ENCODE results near the gene DLX4. TPM values are rescaled to one million over a fixed set of nuclear protein-coding genes. Genes with fewer than 3 reads are reported as not detected.

Gene DLX4
- total and polyA plus RNA-seq, 2 donors: 0.20 TPM; not detected in 1

DNA sequence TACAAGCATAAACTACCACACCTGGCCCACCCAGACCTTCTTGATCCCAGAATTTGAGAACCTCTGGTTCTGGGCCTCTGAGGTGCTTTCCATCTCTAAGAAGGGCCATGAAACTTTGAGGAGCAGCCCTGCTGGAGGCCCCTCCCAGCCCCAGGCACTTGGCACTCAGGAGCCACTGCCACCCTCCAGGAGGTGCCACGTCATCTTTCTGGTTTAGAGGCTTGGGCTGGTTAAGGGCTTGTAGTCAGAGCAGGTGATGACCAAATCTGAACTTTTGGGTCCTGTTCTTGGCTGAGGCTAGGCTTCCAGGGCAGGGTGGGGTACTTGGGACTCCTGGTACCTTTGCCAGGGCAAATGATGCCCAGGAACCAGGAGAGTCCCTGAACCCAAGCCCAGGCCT lies 13.8 kb upstream of the DLX4 start:
- Histone ChIP-seq H3K4me3 (ENCODE audit: low read depth, low read length) (no peak overlapping the region), H3K36me3 (ENCODE audit: insufficient read depth) (no peaks in the 10 kb centered on the region), H3K27ac (ENCODE audit: low read depth) (no peak overlapping the region), H3K4me1 (ENCODE audit: insufficient read depth) (no peaks in the 10 kb centered on the region)
- DNase-seq (ENCODE audit: extremely low spot score): no peak
- WGBS: 93% methylated on average over 1 of the region's 1 CpG

DNA sequence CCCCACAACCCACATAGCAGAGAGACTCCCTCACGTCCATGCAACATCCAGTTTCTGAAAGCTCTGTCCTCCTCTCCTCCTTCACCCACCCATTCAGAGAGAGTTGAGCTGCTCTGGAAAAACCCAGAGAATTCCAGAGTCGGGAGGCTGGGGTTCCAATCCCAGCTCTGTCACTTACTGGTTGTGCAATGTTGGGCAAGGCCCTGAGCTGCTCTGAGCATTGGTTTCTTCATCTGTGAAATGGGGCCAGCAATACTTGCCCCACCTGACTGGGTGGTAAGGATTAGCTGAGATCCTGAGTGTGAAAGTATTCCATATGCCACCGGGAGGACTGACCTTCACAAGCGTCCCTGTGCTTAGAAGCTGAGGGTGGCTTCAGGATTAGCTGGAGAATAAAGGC lies 12.2 kb upstream of the DLX4 start:
- Histone ChIP-seq H3K4me3 (ENCODE audit: low read depth, low read length) (no peak overlapping the region), H3K27ac (ENCODE audit: low read depth) (no peak overlapping the region), H3K36me3 (ENCODE audit: insufficient read depth) (no peaks in the 10 kb centered on the region), H3K4me1 (ENCODE audit: insufficient read depth) (no peaks in the 10 kb centered on the region)
- 56% methylated on average over 4 of the region's 4 CpGs for WGBS
- no peak for DNase-seq (ENCODE audit: extremely low spot score)

DNA sequence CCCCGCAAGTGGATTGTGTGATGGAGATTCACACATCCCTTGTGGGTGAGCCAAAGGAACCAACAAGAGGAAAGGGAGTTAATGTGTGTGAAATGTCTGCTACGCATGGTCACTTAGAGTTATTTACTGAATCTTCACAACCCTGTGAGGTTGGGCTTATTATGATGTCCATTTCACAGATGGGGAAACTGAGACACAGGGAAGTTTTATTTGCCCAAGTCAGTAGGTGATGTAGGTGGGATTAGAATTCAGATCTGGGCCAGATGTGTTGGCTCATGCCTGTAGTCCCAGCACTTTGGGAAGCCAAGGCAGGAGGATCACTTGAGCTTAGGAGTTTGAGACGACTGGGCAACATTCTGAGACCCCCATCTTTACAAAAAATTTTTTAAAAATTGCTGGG lies 11.6 kb upstream of the DLX4 start:
- H3K4me1 ChIP-seq (ENCODE audit: insufficient read depth): no peaks in the 10 kb centered on the region
- H3K36me3 ChIP-seq (ENCODE audit: insufficient read depth): no peaks in the 10 kb centered on the region
- no peak overlapping the region for H3K4me3 ChIP-seq (ENCODE audit: low read depth, low read length)
- 86% methylated on average over 3 of the region's 3 CpGs for WGBS
- DNase-seq (ENCODE audit: extremely low spot score): no peak
- no peak overlapping the region for H3K27ac ChIP-seq (ENCODE audit: low read depth)

DNA sequence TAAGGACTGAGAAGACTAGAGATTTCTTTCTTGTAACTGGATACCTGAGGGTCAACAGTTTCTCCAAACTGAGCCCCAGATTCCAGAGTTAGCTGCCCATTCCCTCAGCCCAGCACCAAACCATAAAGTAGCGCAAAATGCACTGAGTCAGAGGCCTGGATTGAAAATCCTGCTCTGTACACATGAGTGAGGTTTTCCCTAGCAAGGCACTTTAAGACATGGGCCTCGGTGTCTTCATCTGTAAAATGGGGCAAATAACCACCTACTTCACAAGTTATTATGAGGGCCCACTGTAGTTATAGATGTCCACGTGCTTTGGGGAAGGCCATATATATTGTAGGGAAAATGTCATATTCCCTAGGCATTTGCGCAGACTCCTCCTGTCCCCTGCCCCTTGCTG lies 10.3 kb upstream of the DLX4 start:
- Histone ChIP-seq H3K36me3 (ENCODE audit: insufficient read depth) (no peaks in the 10 kb centered on the region), H3K4me1 (ENCODE audit: insufficient read depth) (no peaks in the 10 kb centered on the region), H3K27ac (ENCODE audit: low read depth) (no peak overlapping the region), H3K4me3 (ENCODE audit: low read depth, low read length) (no peak overlapping the region)
- WGBS: 91% methylated on average over 4 of the region's 4 CpGs
- DNase-seq (ENCODE audit: extremely low spot score): no peak

DNA sequence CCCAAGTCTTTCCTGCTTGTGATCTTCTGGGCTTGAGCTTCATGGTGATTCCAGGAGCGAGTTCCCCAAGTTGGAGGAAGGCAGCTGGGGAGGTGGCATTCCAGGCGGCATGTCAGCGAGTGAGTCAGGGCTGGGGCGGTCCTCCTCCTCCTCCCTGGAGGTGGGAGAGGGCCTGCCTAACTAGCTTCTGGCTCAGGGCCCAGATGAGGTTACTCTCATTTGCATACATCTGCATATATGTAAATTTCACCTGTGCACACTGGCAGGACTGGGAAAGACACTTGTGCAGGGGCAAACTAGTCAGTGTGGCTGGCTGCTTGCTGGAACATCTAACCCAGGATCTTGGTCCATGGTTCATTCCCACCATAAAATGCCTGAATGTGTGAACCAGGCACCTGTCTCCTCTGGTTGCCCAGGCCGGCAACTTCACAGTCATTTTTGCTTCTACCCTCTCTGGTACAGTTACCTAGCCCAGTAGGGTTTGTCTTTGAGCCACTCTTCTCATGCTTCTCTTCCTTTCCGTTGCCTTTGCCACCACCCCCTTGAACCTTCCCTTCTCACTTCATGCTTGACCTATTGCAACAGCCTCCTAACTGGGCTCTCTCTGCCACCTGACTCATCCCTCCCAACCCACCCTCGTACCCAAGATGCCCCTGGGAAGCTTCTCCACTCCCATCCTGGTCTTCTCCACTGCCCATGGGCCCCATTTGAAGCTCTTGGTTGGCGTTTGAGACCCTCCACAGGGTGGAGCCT lies 9.6 kb upstream of the DLX4 start:
- 65% methylated on average over 8 of the region's 8 CpGs for WGBS
- H3K36me3 ChIP-seq (ENCODE audit: insufficient read depth): no peaks in the 10 kb centered on the region
- H3K4me3 ChIP-seq (ENCODE audit: low read depth, low read length): no peak overlapping the region
- no peak for DNase-seq (ENCODE audit: extremely low spot score)
- no peaks in the 10 kb centered on the region for H3K4me1 ChIP-seq (ENCODE audit: insufficient read depth)
- H3K27ac ChIP-seq (ENCODE audit: low read depth): no peak overlapping the region

- Histone ChIP-seq H3K4me3 (ENCODE audit: low read depth, low read length) (no peak overlapping the region), H3K27ac (ENCODE audit: low read depth) (no peak overlapping the region), H3K36me3 (ENCODE audit: insufficient read depth) (no peaks in the 10 kb centered on the region), H3K4me1 (ENCODE audit: insufficient read depth) (no peaks in the 10 kb centered on the region)
- no peak for DNase-seq (ENCODE audit: extremely low spot score)
- 13% methylated on average over 11 of the region's 11 CpGs for WGBS
Measured at GRCh38 chr17:49962599-49963308, 6.2 kb upstream of the DLX4 start.

DNA sequence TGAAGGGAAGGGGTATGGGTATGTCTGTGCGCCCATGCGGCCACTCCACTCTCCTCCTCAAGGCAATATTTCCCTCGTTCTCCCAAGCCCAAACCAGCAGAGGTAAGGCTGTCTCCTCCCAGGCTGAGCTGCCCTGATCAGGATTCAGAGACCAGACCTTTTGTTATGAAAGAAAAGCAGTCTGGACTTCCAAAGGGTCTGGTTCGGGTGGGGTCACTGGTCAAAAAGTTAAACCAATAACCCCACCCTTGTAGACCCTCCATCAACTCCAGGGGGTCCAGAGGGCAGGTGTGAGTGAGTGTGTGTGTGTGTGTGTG lies 5.7 kb upstream of the DLX4 start:
- WGBS: 26% methylated on average over 4 of the region's 4 CpGs
- H3K27ac ChIP-seq (ENCODE audit: low read depth): no peak overlapping the region
- H3K4me1 ChIP-seq (ENCODE audit: insufficient read depth): no peaks in the 10 kb centered on the region
- no peak overlapping the region for H3K4me3 ChIP-seq (ENCODE audit: low read depth, low read length)
- DNase-seq (ENCODE audit: extremely low spot score): no peak
- H3K36me3 ChIP-seq (ENCODE audit: insufficient read depth): no peaks in the 10 kb centered on the region

DNA sequence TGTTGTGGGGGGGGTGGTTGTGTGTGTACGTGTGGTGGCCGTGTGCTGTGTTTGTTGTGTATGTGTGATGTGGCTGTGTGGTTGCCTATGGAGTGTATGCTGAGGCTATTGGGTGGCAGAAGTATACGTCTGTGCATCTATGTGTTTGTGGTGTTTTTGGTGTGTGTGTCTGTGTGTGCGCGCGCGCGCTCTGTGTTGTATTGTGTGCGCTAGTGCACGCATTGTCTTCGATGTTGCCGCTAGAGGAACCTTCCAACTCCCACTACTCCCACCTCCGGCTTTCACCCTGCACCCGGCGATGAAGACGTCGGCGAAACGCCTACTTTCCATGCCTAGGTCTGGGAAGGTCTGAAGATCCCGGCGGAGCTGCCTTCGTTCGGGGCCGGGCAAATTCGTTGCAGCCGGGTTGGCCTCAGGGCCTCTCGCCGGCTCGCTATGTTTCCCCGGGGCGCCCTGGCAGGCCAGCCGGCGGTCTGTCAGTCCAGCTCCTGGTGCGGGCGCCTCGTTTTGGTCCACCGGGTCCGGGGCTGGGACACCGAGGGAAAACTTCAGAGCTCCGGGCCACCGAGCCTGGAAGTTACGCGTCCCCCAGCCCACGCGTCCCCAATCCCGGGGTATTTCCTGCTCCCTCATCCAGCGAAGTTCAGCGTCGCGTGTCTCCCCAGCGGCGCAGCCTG lies 5.2 kb upstream of the DLX4 start:
- WGBS: 5% methylated on average over 52 of the region's 52 CpGs
- DNase-seq (ENCODE audit: extremely low spot score): no peak
- Histone ChIP-seq H3K27ac (ENCODE audit: low read depth) (no peak overlapping the region), H3K4me3 (ENCODE audit: low read depth, low read length) (no peak overlapping the region), H3K36me3 (ENCODE audit: insufficient read depth) (no peaks in the 10 kb centered on the region), H3K4me1 (ENCODE audit: insufficient read depth) (no peaks in the 10 kb centered on the region)

- H3K27ac ChIP-seq (ENCODE audit: low read depth): no peak overlapping the region
- no peak overlapping the region for H3K4me3 ChIP-seq (ENCODE audit: low read depth, low read length)
- 9% methylated on average over 18 of the region's 18 CpGs for WGBS
- no peak for DNase-seq (ENCODE audit: extremely low spot score)
- H3K4me1 ChIP-seq (ENCODE audit: insufficient read depth): no peaks in the 10 kb centered on the region
- no peaks in the 10 kb centered on the region for H3K36me3 ChIP-seq (ENCODE audit: insufficient read depth)
Measured at GRCh38 chr17:49964303-49964768, 4.7 kb upstream of the DLX4 start.

DNA sequence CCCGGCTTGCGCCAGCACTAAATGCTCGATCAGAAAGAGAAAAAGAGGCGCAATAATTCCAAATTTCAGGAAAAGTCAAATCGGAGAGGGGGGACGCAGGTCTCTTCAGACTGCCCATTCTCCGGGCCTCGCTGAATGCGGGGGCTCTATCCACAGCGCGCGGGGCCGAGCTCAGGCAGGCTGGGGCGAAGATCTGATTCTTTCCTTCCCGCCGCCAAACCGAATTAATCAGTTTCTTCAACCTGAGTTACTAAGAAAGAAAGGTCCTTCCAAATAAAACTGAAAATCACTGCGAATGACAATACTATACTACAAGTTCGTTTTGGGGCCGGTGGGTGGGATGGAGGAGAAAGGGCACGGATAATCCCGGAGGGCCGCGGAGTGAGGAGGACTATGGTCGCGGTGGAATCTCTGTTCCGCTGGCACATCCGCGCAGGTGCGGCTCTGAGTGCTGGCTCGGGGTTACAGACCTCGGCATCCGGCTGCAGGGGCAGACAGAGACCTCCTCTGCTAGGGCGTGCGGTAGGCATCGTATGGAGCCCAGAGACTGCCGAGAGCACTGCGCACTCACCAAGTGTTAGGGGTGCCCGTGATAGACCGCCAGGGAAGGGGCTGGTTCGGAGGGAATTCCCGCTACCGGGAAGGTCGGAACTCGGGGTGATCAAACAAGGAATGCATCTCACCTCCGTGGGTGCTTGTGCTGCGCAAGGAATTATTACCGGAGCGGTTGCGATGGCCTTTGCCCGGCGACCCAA lies 4.0 kb upstream of the DLX4 start:
- DNase-seq (ENCODE audit: extremely low spot score): no peak
- H3K4me3 ChIP-seq (ENCODE audit: low read depth, low read length): no peak overlapping the region

DNA sequence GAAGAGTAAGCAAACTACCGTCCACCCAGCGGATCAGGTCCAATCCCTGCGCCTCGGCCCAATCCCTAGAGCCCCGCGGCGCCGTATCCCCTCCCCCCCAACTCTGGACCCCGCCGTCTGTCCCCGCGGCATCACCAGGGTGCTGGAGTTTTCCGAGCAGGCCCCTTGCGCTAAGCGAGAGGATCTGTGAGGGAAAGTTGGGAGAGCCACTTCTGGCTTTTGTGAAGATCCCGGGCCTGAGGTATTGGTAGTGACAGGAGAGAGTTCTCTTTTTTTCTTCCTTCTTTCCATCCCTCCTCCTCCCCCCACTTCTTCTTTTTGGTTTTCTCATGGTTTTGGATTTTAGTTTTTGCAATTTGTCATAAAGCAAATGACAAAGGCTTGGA lies 3.5 kb upstream of the DLX4 start:
- Histone ChIP-seq H3K36me3 (ENCODE audit: insufficient read depth) (no peaks in the 10 kb centered on the region), H3K4me1 (ENCODE audit: insufficient read depth) (no peaks in the 10 kb centered on the region), H3K4me3 (ENCODE audit: low read depth, low read length) (no peak overlapping the region), H3K27ac (ENCODE audit: low read depth) (no peak overlapping the region)
- 6% methylated on average over 16 of the region's 16 CpGs for WGBS
- DNase-seq (ENCODE audit: extremely low spot score): no peak

More for the DNA sequence above, 4.0 kb upstream of the DLX4 start:
- no peaks in the 10 kb centered on the region for H3K4me1 ChIP-seq (ENCODE audit: insufficient read depth)
- WGBS: 6% methylated on average over 52 of the region's 52 CpGs
- H3K27ac ChIP-seq (ENCODE audit: low read depth): no peak overlapping the region
- H3K36me3 ChIP-seq (ENCODE audit: insufficient read depth): no peaks in the 10 kb centered on the region

DNA sequence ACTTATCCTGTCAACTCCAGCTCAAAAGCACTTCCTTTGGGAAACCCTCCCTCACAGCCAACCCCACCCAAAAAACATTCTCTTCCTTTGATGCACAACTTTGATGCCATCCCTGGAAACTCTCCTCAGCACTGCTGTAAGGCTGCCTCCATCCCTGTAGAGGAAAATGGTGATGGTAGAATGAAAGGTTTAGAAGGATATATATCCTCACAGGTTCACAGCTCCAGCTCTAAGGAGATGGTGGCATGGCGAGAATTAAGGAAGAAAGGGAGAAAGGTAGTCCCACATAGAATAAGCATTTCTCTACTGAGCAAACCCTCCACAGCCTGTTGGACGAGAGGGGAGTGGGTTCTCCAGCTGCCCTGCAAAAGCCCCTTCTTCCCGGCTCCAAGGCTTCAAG lies 2.2 kb upstream of the DLX4 start:
- 46% methylated on average over 3 of the region's 3 CpGs for WGBS
- H3K4me3 ChIP-seq (ENCODE audit: low read depth, low read length): no peak overlapping the region
- H3K27ac ChIP-seq (ENCODE audit: low read depth): no peak overlapping the region
- no peaks in the 10 kb centered on the region for H3K36me3 ChIP-seq (ENCODE audit: insufficient read depth)
- no peak for DNase-seq (ENCODE audit: extremely low spot score)
- H3K4me1 ChIP-seq (ENCODE audit: insufficient read depth): no peaks in the 10 kb centered on the region

- Histone ChIP-seq H3K36me3 (ENCODE audit: insufficient read depth) (no peaks in the 10 kb centered on the region), H3K4me3 (ENCODE audit: low read depth, low read length) (no peak overlapping the region), H3K4me1 (ENCODE audit: insufficient read depth) (no peaks in the 10 kb centered on the region), H3K27ac (ENCODE audit: low read depth) (no peak overlapping the region)
- DNase-seq (ENCODE audit: extremely low spot score): no peak
- WGBS: 25% methylated on average over 3 of the region's 3 CpGs
Measured at GRCh38 chr17:49967205-49967604, 1.8 kb upstream of the DLX4 start.

Data from urinary bladder (tissue), 4 donors.